Astrocyte (in vitro differentiated cells and primary cell): Measurements from ENCODE around the gene PCBP3. TPM values are rescaled to one million over a fixed set of nuclear protein-coding genes. Genes with fewer than 3 reads are reported as not detected.

Experiments
- DNase-seq: peaks from one replicate; pipeline ENCODE4 v3.0.0-alpha.2; 2010; ENCODE audit warnings: low read depth
- FAIRE-seq: peaks from 2 replicates; lab custom pipeline; 2011; peaks lifted over from hg19 to GRCh38; lab: Jason Lieb, UNC
- H2AFZ ChIP-seq: 2 replicates; pipeline ENCODE4 v1.6.0; 2012; ENCODE audit warnings: low read depth, low read length, inconsistent platforms
- H3K27ac ChIP-seq: 2 replicates; pipeline ENCODE4 v1.5.1; 2011; ENCODE audit warnings: low read depth, low read length, inconsistent platforms
- H3K27me3 ChIP-seq: 2 replicates; pipeline ENCODE4 v1.6.0; 2011; ENCODE audit warnings: low read length, inconsistent platforms; ENCODE audit not compliant: insufficient read depth
- H3K36me3 ChIP-seq: 2 replicates; pipeline ENCODE4 v1.5.1; 2011; ENCODE audit warnings: low read length, inconsistent platforms; ENCODE audit not compliant: insufficient read depth
- H3K4me1 ChIP-seq: 2 replicates; pipeline ENCODE4 v1.5.1; 2011; ENCODE audit warnings: low read length, inconsistent platforms; ENCODE audit not compliant: insufficient read depth
- H3K4me2 ChIP-seq: 2 replicates; pipeline ENCODE4 v1.6.0; 2012; ENCODE audit warnings: low read length, inconsistent platforms
- H3K4me3 ChIP-seq: 2 replicates; pipeline ENCODE4 v1.5.1; 2011; ENCODE audit warnings: low read depth, mild to moderate bottlenecking, low read length, inconsistent platforms; ENCODE audit not compliant: insufficient read depth
- H3K79me2 ChIP-seq: 2 replicates; pipeline ENCODE4 v1.6.0; 2012; ENCODE audit warnings: mild to moderate bottlenecking, low read length, inconsistent platforms; ENCODE audit not compliant: insufficient read depth
- H3K9ac ChIP-seq: 2 replicates; pipeline ENCODE4 v1.6.0; 2012; ENCODE audit warnings: mild to moderate bottlenecking, low read length, inconsistent platforms
- H3K9me3 ChIP-seq: 2 replicates; pipeline ENCODE4 v1.5.1; 2012; ENCODE audit warnings: low read depth, mild to moderate bottlenecking, low read length, inconsistent platforms; ENCODE audit not compliant: insufficient read depth
- H4K20me1 ChIP-seq: 2 replicates; pipeline ENCODE4 v1.6.0; 2012; ENCODE audit warnings: low read length, inconsistent platforms; ENCODE audit not compliant: insufficient read depth
- H3K27ac Mint-ChIP-seq: one replicate; pipeline ENCODE4 v1.8.0; 2021; ENCODE audit warnings: mild to moderate bottlenecking, mixed read lengths; ENCODE audit not compliant: unreplicated experiment
- H3K27me3 Mint-ChIP-seq: one replicate; pipeline ENCODE4 v1.8.0; 2021; ENCODE audit warnings: low read depth, mixed read lengths; ENCODE audit not compliant: unreplicated experiment
- H3K36me3 Mint-ChIP-seq: one replicate; pipeline ENCODE4 v1.8.0; 2021; ENCODE audit warnings: low read depth, mixed read lengths; ENCODE audit not compliant: unreplicated experiment
- H3K4me1 Mint-ChIP-seq: one replicate; pipeline ENCODE4 v1.8.0; 2021; ENCODE audit warnings: low read depth, mixed read lengths; ENCODE audit not compliant: unreplicated experiment
- H3K4me3 Mint-ChIP-seq: one replicate; pipeline ENCODE4 v1.8.0; 2021; ENCODE audit warnings: mild to moderate bottlenecking, moderate library complexity, mixed read lengths; ENCODE audit not compliant: unreplicated experiment
- H3K9me3 Mint-ChIP-seq: one replicate; pipeline ENCODE4 v1.8.0; 2021; ENCODE audit warnings: mild to moderate bottlenecking, mixed read lengths; ENCODE audit not compliant: unreplicated experiment
- CTCF ChIP-seq: IDR thresholded peaks from 2 replicates; pipeline ENCODE4 v1.5.1; 2011; ENCODE audit warnings: low read depth, mild to moderate bottlenecking, inconsistent platforms, low read length, moderate library complexity; ENCODE audit not compliant: insufficient read depth
- EZH2 ChIP-seq: IDR thresholded peaks from 2 replicates; pipeline ENCODE4 v1.6.1; 2012; ENCODE audit warnings: mild to moderate bottlenecking, low read length, inconsistent platforms; ENCODE audit not compliant: insufficient read depth
- total RNA-seq: library from RNA; stranded (reverse); gene quantifications from 2 replicates; pipeline ENCODE4 v1.2.1, GENCODE V29; 2021

The PCBP3 gene
- total RNA-seq, 1 donor from 2014 or later, result 1.8 TPM

DNA sequence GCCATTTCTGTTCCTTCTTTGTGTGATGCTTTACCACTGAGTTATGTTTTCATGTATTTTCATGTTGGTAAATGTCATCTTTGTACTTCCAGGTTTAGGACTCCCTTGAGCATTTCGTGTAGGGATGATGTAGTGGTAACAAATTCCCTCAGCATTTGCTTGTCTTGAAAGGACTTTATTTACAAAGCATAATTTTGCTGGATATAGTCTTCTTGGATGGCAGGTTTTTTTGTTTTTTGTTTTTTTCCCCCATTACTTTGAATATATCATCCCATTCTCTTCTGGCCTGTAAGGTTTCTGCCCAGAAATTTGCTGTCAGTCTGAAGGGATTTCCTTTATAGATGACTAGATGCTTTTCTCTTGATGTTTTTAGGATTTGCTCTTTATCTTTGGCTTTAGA, 133.4 kb downstream of the PCBP3 start:
- no peak overlapping the region for H3K4me3 Mint-ChIP-seq
- DNase-seq (no peak), FAIRE-seq (no peak)
- Histone ChIP-seq H3K79me2 (no peaks in the 10 kb centered on the region), H3K4me3 (no peak overlapping the region), H3K27me3 (no peaks in the 10 kb centered on the region), H3K4me2 (no peak overlapping the region), H3K36me3 (no peaks in the 10 kb centered on the region), H2AFZ (no peak overlapping the region), H3K9ac (no peak overlapping the region), H4K20me1 (no peaks in the 10 kb centered on the region), H3K27ac (no peak overlapping the region), H3K4me1 (no peaks in the 10 kb centered on the region), H3K9me3 (no peaks in the 10 kb centered on the region)
- H3K9me3 Mint-ChIP-seq, result peaks cover 20% of the 10 kb centered on the region
- peaks cover 4% of the 10 kb centered on the region for H3K27me3 Mint-ChIP-seq
- no peaks in the 10 kb centered on the region for H3K36me3 Mint-ChIP-seq
- no peak overlapping the region for H3K27ac Mint-ChIP-seq
- no peak for TF ChIP-seq EZH2
- TF ChIP-seq CTCF, result no peak
- no peaks in the 10 kb centered on the region for H3K4me1 Mint-ChIP-seq

- H3K27me3 Mint-ChIP-seq, result peaks cover 10% of the 10 kb centered on the region
- H3K9me3 Mint-ChIP-seq, result peaks cover 20% of the 10 kb centered on the region
- no peak overlapping the region for H2AFZ ChIP-seq
- H3K4me3 ChIP-seq, result no peak overlapping the region
- no peak overlapping the region for H3K9ac ChIP-seq
- H3K79me2 ChIP-seq, result no peaks in the 10 kb centered on the region
- H3K9me3 ChIP-seq, result no peaks in the 10 kb centered on the region
- no peaks in the 10 kb centered on the region for H3K36me3 ChIP-seq
- DNase-seq (no peak), FAIRE-seq (no peak)
- no peak overlapping the region for H3K27ac Mint-ChIP-seq
- no peaks in the 10 kb centered on the region for H3K36me3 Mint-ChIP-seq
- TF ChIP-seq EZH2 (no peak), CTCF (no peak)
- no peaks in the 10 kb centered on the region for H3K4me1 Mint-ChIP-seq
- no peak overlapping the region for H3K27ac ChIP-seq
- H3K27me3 ChIP-seq, result no peaks in the 10 kb centered on the region
- no peak overlapping the region for H3K4me2 ChIP-seq
- H3K4me3 Mint-ChIP-seq, result no peak overlapping the region
- H3K4me1 ChIP-seq, result no peaks in the 10 kb centered on the region
- no peaks in the 10 kb centered on the region for H4K20me1 ChIP-seq
Measured at GRCh38 chr21:45778686-45779085, 135.2 kb downstream of the PCBP3 start.

DNA sequence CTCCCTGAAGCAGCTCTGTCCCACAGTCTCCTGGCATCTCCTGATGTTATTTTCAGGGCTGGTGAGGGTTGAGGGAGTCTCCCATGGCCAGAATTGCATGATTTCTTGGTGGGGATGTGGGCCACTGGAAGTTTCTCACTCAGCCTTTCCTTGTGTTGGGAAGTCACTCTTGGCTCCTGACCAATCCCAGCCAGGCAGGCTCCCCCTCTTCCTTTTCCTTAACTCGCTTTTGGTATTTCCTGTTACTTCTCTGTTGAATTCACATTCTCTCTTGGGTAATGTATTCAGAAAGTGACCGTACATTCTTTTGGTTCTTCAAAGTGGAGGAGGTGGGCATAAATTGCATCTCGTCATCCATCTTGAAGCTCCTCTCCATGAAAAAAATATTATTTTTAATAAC, 135.7 kb downstream of the PCBP3 start:
- no peak overlapping the region for H3K9ac ChIP-seq
- no peak overlapping the region for H3K4me3 ChIP-seq
- peaks cover 20% of the 10 kb centered on the region for H3K9me3 Mint-ChIP-seq
- no peak overlapping the region for H2AFZ ChIP-seq
- no peak overlapping the region for H3K27ac Mint-ChIP-seq
- no peaks in the 10 kb centered on the region for H3K79me2 ChIP-seq
- H3K4me1 ChIP-seq, result no peaks in the 10 kb centered on the region
- DNase-seq (no peak), FAIRE-seq (no peak)
- TF ChIP-seq CTCF (no peak), EZH2 (no peak)
- no peaks in the 10 kb centered on the region for H4K20me1 ChIP-seq
- H3K4me1 Mint-ChIP-seq, result no peaks in the 10 kb centered on the region
- H3K9me3 ChIP-seq, result no peaks in the 10 kb centered on the region
- H3K4me2 ChIP-seq, result no peak overlapping the region
- no peak overlapping the region for H3K27ac ChIP-seq
- no peaks in the 10 kb centered on the region for H3K36me3 ChIP-seq
- H3K27me3 ChIP-seq, result no peaks in the 10 kb centered on the region
- no peak overlapping the region for H3K4me3 Mint-ChIP-seq
- H3K27me3 Mint-ChIP-seq, result peaks cover 10% of the 10 kb centered on the region
- H3K36me3 Mint-ChIP-seq, result no peaks in the 10 kb centered on the region
